Activated CD8-positive, alpha-beta memory T cell treated with anti-CD3 and anti-CD28 coated beads, Interleukin-2, amount 50 U/mL, for 4 hours (primary cell): Measurements from ENCODE around the gene APAF1.

Experiments
- DNase-seq: peaks from one replicate; pipeline ENCODE4 v3.0.0-alpha.2; 2020

Gene APAF1

GRCh38 chr12:98769068-98769467 is 124.0 kb downstream of the APAF1 start:
- DNase-seq: no peak

- DNase-seq: no peak
Observed at GRCh38 chr12:98770230-98770629, 125.1 kb downstream of the APAF1 start.

GRCh38 chr12:98771811-98772752 is 127.0 kb downstream of the APAF1 start:
- DNase-seq: no peak

GRCh38 chr12:98772818-98773217 is 127.7 kb downstream of the APAF1 start:
- DNase-seq: no peak

GRCh38 chr12:98780261-98780660 is 135.2 kb downstream of the APAF1 start:
- no peak for DNase-seq

- DNase-seq: no peak
Observed at GRCh38 chr12:98783420-98783819, 138.3 kb downstream of the APAF1 start.
